Testis (tissue), 3 donors: ENCODE results near the gene MAPRE2. TPM values are rescaled to one million over a fixed set of nuclear protein-coding genes. Genes with fewer than 3 reads are reported as not detected.

Source experiments
- DNase-seq: peaks from one replicate; pipeline ENCODE4 v3.0.0-alpha.2; 2019
- H3K27ac ChIP-seq, 2 donors: fragments of 200-600 bp; sonication (generic); one replicate each; pipeline ENCODE4 v1.5.1; 2019
- H3K27me3 ChIP-seq: fragments of 200-600 bp; sonication (generic); one replicate; pipeline ENCODE4 v1.5.1; 2019
- H3K36me3 ChIP-seq: fragments of 200-600 bp; sonication (generic); one replicate; pipeline ENCODE4 v1.5.1; 2017; ENCODE audit warnings: low read depth; ENCODE audit errors: missing control alignments
- H3K4me1 ChIP-seq: fragments of 200-600 bp; sonication (generic); one replicate; pipeline ENCODE4 v1.5.1; 2019
- H3K4me3 ChIP-seq, 2 donors: fragments of 200-600 bp; sonication (generic); one replicate each; pipeline ENCODE4 v1.5.1; 2017 to 2019
- H3K9me3 ChIP-seq: fragments of 200-600 bp; sonication (generic); one replicate; pipeline ENCODE4 v1.5.1; 2017
- POLR2A ChIP-seq: fragments of 450-650 bp; IDR thresholded peaks from one replicate; pipeline ENCODE4 v1.6.1; 2017; ENCODE audit warnings: antibody characterized with exemption, mild to moderate bottlenecking, moderate library complexity
- WGBS, 2 donors: methylation state at CpG; one replicate each; pipeline ENCODE4 v1.1.5; 2018; 5-methylcytosine and 5-hydroxymethylcytosine counted together
- intact Hi-C: fragments of 100-400 bp; cut with DNase I; formaldehyde crosslinking; loops from one replicate; pipeline ENCODE4 v1.15.1; 2023; ENCODE audit warnings: low total_unique reads
- polyA plus RNA-seq: library from polyadenylated mRNA; stranded (reverse); fragments of 350-450 nt; fragmentation: Illumina TruSeq; extraction: RNeasy Lipid Tissue Mini Kit (QIAGEN cat#74804); gene quantifications from one replicate; pipeline ENCODE4 v1.2.3, GENCODE V29; 2014; ENCODE audit warnings: low read depth, low replicate concordance; ENCODE audit not compliant: insufficient read depth
- total RNA-seq, 2 donors: library from RNA; depleted of rRNA; stranded (reverse); fragments of >200 nt; gene quantifications; one replicate each; pipeline ENCODE4 v1.2.3, GENCODE V29; 2016
- TF ChIP-seq, protein P1 (sequence below), 3 experiments: fragments of 450-650 bp in 2 of 3; fragments of 200-600 bp in 1 of 3; sonication (generic) in 1 of 3; IDR thresholded peaks; one replicate each; pipeline ENCODE4 v1.5.1; 2016 to 2019; ENCODE audit warnings: antibody characterized with exemption in 3 of 3, mild to moderate bottlenecking in 2 of 3, moderate library complexity in 1 of 3

Gene MAPRE2
- total and polyA plus RNA-seq, 3 donors from 2014 or later = 14.8 to 17.2 (median 15.2) TPM

DNA sequence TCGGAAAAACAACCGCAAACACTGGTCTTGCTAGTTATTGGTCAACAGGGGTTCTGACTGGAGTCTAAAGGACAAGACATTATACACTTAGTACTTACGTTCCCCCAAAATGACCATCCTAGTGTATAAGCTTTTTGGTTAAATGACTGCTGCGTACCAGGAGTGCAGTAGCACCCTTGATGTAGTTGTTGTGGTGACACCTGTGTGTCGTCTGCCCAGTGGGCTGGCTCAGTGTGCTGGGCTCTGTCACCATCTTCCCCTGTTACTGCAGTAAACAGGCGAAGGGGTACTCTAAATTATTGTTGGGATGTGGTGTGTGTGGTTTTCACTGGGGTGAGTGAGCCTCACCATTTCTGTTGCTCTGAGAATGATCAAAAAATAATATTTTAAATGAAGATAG, 76.2 kb downstream of the MAPRE2 start:
- Histone ChIP-seq H3K27me3 (no peaks in the 10 kb centered on the region), H3K4me1 (peaks cover 22% of the 10 kb centered on the region), H3K9me3 (no peaks in the 10 kb centered on the region), H3K36me3 (no peaks in the 10 kb centered on the region), H3K4me3 (no peak overlapping the region), H3K27ac (peak overlapping the region; percentile 72 to 77)
- no peak for TF ChIP-seq POLR2A
- TF ChIP-seq, protein P1, sequence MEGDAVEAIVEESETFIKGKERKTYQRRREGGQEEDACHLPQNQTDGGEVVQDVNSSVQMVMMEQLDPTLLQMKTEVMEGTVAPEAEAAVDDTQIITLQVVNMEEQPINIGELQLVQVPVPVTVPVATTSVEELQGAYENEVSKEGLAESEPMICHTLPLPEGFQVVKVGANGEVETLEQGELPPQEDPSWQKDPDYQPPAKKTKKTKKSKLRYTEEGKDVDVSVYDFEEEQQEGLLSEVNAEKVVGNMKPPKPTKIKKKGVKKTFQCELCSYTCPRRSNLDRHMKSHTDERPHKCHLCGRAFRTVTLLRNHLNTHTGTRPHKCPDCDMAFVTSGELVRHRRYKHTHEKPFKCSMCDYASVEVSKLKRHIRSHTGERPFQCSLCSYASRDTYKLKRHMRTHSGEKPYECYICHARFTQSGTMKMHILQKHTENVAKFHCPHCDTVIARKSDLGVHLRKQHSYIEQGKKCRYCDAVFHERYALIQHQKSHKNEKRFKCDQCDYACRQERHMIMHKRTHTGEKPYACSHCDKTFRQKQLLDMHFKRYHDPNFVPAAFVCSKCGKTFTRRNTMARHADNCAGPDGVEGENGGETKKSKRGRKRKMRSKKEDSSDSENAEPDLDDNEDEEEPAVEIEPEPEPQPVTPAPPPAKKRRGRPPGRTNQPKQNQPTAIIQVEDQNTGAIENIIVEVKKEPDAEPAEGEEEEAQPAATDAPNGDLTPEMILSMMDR (IDR thresholded peaks at IDR 0.05) = no peak
- 89% methylated on average over 6 of the region's 6 CpGs for WGBS, 2 donors
- intact Hi-C loops = no loop called here
- DNase-seq = no peak

DNA sequence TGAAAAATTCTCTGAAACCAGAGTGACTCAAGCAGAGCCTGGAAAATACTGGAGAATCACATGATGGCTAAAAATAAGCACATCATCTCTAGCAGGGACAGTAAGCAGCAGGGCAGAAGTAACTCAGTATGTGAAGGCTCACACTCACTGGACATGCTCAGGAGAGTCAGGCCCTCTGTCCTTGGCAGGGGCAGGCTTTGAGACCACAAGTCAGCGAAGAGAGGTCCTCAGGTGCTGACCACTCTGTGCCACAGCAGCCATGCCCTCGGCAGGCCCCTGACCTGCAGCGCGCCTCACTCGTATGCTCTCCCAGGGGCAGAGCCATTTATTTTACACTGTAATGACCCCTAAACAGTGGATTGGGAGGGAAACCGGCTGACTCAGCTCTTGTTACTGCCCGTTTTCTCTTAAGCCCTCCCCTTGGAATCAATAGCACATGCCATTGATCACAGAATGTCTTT, 76.8 kb downstream of the MAPRE2 start:
- peaks cover 22% of the 10 kb centered on the region for H3K4me1 ChIP-seq
- 53 to 56% methylated on average over 7 of the region's 7 CpGs for WGBS, 2 donors
- H3K27me3 ChIP-seq = no peaks in the 10 kb centered on the region
- H3K9me3 ChIP-seq = no peaks in the 10 kb centered on the region
- DNase-seq = peak; percentile 40
- no peak for TF ChIP-seq POLR2A
- TF ChIP-seq, protein P1 (IDR thresholded peaks at IDR 0.05) = no peak
- no peaks in the 10 kb centered on the region for H3K36me3 ChIP-seq
- intact Hi-C loops = no loop called here
- peak overlapping the region; percentile 72 to 77 for H3K27ac ChIP-seq
- H3K4me3 ChIP-seq = no peak overlapping the region

DNA sequence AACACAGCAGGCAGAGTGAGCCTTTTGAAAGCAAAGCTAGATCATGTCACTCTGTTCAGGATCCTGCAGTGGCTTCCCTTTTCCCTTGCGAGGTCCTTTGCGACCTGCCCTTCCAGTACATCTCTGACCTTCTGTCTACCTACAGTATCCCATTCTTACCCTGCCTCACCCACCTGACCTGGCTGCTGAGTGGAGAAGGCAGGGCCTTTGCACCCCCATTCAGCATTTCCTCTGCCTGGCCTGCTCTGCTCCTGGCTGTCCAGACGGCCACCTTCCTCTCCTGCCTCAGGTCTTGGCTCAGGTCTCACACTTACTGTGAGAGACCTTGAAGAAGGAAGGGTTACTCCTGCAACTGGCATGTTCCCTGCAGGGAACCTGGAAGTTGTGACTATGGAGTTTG, 77.4 kb downstream of the MAPRE2 start:
- no peak for TF ChIP-seq POLR2A
- TF ChIP-seq, protein P1 (IDR thresholded peaks at IDR 0.05) = no peak
- no peak for DNase-seq
- H3K9me3 ChIP-seq = no peaks in the 10 kb centered on the region
- no peak overlapping the region for H3K4me3 ChIP-seq
- H3K27ac ChIP-seq = peak overlapping the region in 1 of 2 donors; percentile 77
- no peaks in the 10 kb centered on the region for H3K36me3 ChIP-seq
- intact Hi-C loops = no loop called here
- WGBS, 2 donors = 51 to 72% methylated on average over 2 to 3 of the region's 3 CpGs
- H3K4me1 ChIP-seq = peaks cover 22% of the 10 kb centered on the region
- no peaks in the 10 kb centered on the region for H3K27me3 ChIP-seq

DNA sequence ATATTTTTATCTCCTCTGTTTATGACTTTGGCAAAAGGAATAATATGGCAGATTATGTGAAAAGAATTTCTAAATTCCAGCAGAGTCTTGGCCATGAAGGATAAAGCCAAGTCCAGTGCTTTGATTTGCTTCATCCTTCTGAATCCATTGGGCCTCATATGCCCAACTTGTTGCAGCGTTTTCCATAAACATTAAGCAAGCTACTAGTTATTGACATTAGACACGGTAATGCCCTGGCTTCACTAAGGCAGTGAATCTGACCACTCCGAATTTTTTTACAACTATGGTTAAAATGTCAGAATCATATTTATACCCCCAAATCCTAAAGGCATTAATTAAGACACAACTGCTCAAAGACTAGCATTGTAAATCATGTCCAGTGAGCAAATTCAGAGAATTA, 79.8 kb downstream of the MAPRE2 start:
- H3K4me1 ChIP-seq = peaks cover 22% of the 10 kb centered on the region
- 77 to 83% methylated on average over 3 of the region's 3 CpGs for WGBS, 2 donors
- intact Hi-C loops = no loop called here

DNA sequence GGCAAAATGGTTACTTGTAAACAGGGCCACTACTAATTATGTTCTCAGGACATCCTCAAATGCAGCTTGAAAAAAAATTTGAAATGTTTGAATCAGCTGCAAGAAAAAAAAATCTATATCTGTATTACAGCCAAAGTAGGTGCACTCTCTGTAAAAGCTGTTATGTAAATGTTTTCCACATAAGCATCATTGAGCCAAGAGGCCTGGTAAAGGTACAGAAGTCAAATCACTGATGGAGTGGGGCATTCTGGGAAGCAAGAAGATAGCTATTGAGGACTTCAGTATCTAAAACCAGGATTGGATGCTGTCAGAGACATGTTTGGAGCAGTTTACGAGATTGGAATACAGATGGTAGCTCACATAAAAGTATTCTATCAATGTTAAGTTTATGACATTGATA, 80.3 kb downstream of the MAPRE2 start:
- H3K27ac ChIP-seq = no peak overlapping the region
- peaks cover 22% of the 10 kb centered on the region for H3K4me1 ChIP-seq
- H3K9me3 ChIP-seq = no peaks in the 10 kb centered on the region
- no peak overlapping the region for H3K4me3 ChIP-seq
- no peak for TF ChIP-seq POLR2A
- TF ChIP-seq, protein P1 (IDR thresholded peaks at IDR 0.05) = no peak
- 94% methylated on average over 1 of the region's 1 CpG for WGBS, 2 donors
- no peak for DNase-seq
- H3K36me3 ChIP-seq = no peaks in the 10 kb centered on the region
- H3K27me3 ChIP-seq = no peaks in the 10 kb centered on the region
- intact Hi-C loops = no loop called here

More for the DNA sequence above, 79.8 kb downstream of the MAPRE2 start:
- Histone ChIP-seq H3K36me3 (no peaks in the 10 kb centered on the region), H3K4me3 (no peak overlapping the region), H3K27ac (no peak overlapping the region), H3K27me3 (no peaks in the 10 kb centered on the region), H3K9me3 (no peaks in the 10 kb centered on the region)
- DNase-seq = no peak
- no peak for TF ChIP-seq POLR2A
- TF ChIP-seq, protein P1 (IDR thresholded peaks at IDR 0.05) = no peak
